Stimulated activated CD8-positive, alpha-beta memory T cell treated with anti-CD3 and anti-CD28 coated beads, Interleukin-4, amount 100 ng/mL, for 24 hours (primary cell): ENCODE results near the gene IVNS1ABP.
"Not testable (repeated sequence)": the region's sequence is repeated elsewhere in the genome, so short reads cannot be mapped to it uniquely, and the experiment has no call there.

Source experiments
- DNase-seq: peaks from one replicate; pipeline ENCODE4 v3.0.0-alpha.2; 2020; ENCODE audit warnings: low read depth

The IVNS1ABP gene

GRCh38 chr1:185252404-185252803, 64.6 kb downstream of the IVNS1ABP start:
- not testable (repeated sequence) for DNase-seq

GRCh38 chr1:185251928-185252327, 65.1 kb downstream of the IVNS1ABP start:
- not testable (repeated sequence) for DNase-seq

- DNase-seq, result no peak
Observed at GRCh38 chr1:185250063-185250462, 67.0 kb downstream of the IVNS1ABP start.

GRCh38 chr1:185249563-185249962, 67.5 kb downstream of the IVNS1ABP start:
- no peak for DNase-seq
